Astrocyte of the cerebellum (primary cell): ENCODE results near the gene RUNX2.

Experiments
- DNase-seq: peaks from one replicate; pipeline ENCODE4 v3.0.0-alpha.2; 2011; ENCODE audit warnings: low read depth
- H3K4me3 ChIP-seq: 2 replicates; pipeline ENCODE4 v1.5.1; 2011; ENCODE audit warnings: mild to moderate bottlenecking, low read depth, low read length, moderate library complexity
- CTCF ChIP-seq: IDR thresholded peaks from 2 replicates; pipeline ENCODE4 v1.5.1; 2012; ENCODE audit warnings: low read length, low read depth, moderate library complexity, mild to moderate bottlenecking; ENCODE audit errors: missing control alignments
- in situ Hi-C: cut with HindIII; loops from 2 replicates; pipeline ENCODE4 v1.10.0; 2017; ENCODE audit warnings: low sequenced_read_pairs

RUNX2 gene

GRCh38 chr6:45476341-45476740 lies 148.2 kb downstream of the RUNX2 start:
- in situ Hi-C loops = no loop called here
- H3K4me3 ChIP-seq = no peak overlapping the region
- TF ChIP-seq CTCF = no peak
- DNase-seq = no peak

- no peak overlapping the region for H3K4me3 ChIP-seq
- TF ChIP-seq CTCF = no peak
- DNase-seq = no peak
- in situ Hi-C loops = no loop called here
Observed at GRCh38 chr6:45477278-45477677, 149.1 kb downstream of the RUNX2 start.

- no peak overlapping the region for H3K4me3 ChIP-seq
- TF ChIP-seq CTCF = no peak
- in situ Hi-C loops = no loop called here
- no peak for DNase-seq
Observed at GRCh38 chr6:45477790-45478189, 149.7 kb downstream of the RUNX2 start.

- in situ Hi-C loops = no loop called here
- no peak overlapping the region for H3K4me3 ChIP-seq
- no peak for TF ChIP-seq CTCF
- DNase-seq = no peak
Observed at GRCh38 chr6:45478240-45478639, 150.1 kb downstream of the RUNX2 start.

DNA sequence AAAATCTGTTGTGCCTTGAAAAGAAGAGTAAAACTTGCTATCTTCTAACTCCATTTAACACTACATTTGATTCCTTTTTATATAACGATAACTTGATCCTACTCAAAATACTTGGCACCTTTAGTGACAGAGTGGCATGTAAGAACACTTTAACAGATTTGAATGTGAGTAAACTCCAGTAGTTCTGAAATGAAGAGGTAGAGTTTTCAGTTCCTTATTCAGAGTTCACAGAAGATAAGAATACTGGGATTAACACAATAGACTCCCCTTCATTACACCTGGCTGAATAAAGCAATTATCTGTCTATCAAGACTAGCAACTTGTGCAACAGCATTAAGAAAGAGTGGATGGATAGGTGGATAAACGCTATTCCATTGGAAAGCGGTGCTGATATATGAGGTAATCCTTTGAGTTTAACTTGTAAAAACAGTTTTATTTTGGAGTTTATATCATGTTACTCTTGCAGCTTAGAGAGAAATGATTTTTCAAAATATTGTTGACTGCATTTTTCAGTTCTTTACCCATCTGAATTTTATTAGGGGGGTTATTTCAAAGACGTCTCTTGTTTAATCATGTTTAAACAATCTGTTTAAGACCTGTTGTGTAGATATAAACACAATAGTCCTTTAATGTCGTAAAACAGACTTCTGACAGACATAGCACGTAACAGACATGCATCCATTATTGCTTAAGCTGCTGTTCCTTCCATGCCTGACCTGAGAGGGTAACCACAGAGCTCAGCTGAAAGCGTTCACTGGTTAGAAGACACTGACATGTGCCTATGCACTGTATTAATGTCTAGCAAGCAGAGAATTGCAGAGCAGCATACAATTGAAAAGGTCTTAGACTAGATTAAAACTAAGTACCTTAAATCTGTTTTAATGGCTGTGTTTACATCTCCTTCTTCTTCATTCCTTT lies 152.0 kb downstream of the RUNX2 start:
- in situ Hi-C loops = no loop called here
- no peak overlapping the region for H3K4me3 ChIP-seq
- TF ChIP-seq CTCF = no peak
- peak; percentile 35 for DNase-seq

DNA sequence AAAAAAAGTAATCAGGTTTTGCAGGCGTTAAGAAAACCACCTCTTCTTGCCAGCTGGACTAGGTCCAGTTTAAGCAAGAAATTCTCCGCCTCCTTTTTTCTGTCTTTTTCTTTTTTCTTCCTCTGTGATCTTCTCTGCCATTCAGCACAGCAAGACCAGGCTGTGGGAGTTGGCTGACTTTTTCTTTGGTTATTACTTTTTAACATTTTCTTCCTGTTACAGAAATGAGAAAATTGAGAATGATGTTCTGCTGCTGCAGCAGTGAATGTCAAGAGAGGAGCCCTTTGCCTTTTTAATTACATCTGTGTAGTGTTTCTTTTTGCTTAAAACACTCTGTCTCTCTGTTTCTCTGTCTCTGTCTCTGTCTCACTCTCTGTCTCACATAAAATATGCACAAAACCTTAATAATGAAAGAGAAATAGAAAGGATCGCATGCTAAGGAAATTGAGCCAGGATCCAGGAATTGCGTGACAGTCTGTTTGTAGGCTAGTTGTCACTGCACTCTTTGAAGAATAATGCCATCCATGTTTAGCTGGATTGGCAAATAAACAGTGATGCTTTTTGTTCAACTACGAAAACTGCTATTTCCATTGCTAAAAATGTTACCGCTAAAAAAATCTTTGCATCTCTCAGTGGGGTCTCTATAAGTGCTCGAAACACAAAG lies 152.8 kb downstream of the RUNX2 start:
- in situ Hi-C loops = no loop called here
- no peak overlapping the region for H3K4me3 ChIP-seq
- no peak for TF ChIP-seq CTCF
- peak; percentile 23 for DNase-seq
